Measurements from ENCODE around the gene AQP12A.

DNA sequence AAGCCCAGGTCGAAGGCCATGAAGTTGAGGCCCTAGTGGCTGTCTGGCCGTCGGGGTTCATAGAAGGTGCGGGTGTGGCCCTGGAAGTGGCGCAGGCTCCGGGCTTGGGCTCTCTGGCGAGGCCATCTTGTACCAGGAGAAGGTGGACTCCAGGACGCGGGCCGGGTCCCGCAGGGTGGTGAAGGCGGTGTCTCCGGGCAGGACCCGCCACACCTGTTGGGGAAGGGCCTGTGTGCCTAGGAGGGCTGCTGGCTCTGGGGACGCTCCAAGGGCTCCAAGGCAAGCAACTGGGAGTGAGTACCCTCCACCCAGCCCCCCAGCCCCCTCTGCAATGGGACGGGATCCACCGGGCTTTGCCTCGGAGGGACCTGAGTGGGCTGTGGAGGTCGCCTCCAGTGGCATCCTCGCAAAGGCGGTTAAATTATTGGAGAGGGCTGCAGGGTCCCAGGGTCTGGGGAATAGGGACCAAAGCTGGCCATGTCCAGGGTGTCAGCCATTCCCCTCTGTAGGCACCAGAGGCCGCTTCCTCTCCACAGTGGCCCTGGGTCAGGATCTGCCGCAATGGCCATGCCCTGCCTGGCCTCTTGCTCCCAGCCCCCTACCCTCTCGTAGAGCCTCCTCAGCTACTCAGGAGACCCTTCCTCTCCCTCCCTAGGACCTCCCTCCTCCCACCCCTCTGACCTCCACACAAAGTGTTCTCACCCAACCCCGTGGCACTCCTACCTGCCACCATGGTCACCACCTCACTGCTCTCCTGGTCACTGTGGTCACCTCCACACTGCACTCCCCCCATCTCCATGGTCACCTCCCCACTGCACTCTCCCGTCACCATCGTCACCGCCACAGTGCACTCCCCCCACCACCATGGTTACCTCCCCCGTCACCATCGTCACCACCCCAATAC lies 10.3 kb downstream of the AQP12A start:
- TF ChIP-seq, protein P1, sequence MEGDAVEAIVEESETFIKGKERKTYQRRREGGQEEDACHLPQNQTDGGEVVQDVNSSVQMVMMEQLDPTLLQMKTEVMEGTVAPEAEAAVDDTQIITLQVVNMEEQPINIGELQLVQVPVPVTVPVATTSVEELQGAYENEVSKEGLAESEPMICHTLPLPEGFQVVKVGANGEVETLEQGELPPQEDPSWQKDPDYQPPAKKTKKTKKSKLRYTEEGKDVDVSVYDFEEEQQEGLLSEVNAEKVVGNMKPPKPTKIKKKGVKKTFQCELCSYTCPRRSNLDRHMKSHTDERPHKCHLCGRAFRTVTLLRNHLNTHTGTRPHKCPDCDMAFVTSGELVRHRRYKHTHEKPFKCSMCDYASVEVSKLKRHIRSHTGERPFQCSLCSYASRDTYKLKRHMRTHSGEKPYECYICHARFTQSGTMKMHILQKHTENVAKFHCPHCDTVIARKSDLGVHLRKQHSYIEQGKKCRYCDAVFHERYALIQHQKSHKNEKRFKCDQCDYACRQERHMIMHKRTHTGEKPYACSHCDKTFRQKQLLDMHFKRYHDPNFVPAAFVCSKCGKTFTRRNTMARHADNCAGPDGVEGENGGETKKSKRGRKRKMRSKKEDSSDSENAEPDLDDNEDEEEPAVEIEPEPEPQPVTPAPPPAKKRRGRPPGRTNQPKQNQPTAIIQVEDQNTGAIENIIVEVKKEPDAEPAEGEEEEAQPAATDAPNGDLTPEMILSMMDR (conservative IDR thresholded peaks at IDR 0.05; ENCODE audit: low read depth, low read length) = no peak
- no peak for TF ChIP-seq EZH2 (IDR thresholded peaks at IDR 0.05; ENCODE audit: low read length, unreplicated experiment)
